Mucosa of stomach (tissue), 1 donor: ENCODE results near the gene ZNF354B.

Experiments
- H3K27me3 ChIP-seq: one replicate; pipeline ENCODE4 v1.7.0; 2013; ENCODE audit warnings: mild to moderate bottlenecking, low read length; ENCODE audit not compliant: control insufficient read depth, insufficient read depth
- H3K36me3 ChIP-seq: one replicate; pipeline ENCODE4 v1.7.0; 2013; ENCODE audit warnings: low read length; ENCODE audit not compliant: control insufficient read depth, insufficient read depth
- H3K4me1 ChIP-seq: one replicate; pipeline ENCODE4 v1.7.0; 2013; ENCODE audit warnings: mild to moderate bottlenecking, low read length; ENCODE audit not compliant: control insufficient read depth, insufficient read depth
- H3K4me3 ChIP-seq: one replicate; pipeline ENCODE4 v1.7.0; 2013; ENCODE audit warnings: low read length
- H3K9ac ChIP-seq: one replicate; pipeline ENCODE4 v1.7.0; 2013; ENCODE audit warnings: mild to moderate bottlenecking, low read length, moderate library complexity
- H3K9me3 ChIP-seq: one replicate; pipeline ENCODE4 v1.7.0; 2013; ENCODE audit warnings: mild to moderate bottlenecking, low read length, moderate library complexity; ENCODE audit not compliant: control insufficient read depth
- donor health status: Pancreatic carcinoma.

ZNF354B gene

DNA sequence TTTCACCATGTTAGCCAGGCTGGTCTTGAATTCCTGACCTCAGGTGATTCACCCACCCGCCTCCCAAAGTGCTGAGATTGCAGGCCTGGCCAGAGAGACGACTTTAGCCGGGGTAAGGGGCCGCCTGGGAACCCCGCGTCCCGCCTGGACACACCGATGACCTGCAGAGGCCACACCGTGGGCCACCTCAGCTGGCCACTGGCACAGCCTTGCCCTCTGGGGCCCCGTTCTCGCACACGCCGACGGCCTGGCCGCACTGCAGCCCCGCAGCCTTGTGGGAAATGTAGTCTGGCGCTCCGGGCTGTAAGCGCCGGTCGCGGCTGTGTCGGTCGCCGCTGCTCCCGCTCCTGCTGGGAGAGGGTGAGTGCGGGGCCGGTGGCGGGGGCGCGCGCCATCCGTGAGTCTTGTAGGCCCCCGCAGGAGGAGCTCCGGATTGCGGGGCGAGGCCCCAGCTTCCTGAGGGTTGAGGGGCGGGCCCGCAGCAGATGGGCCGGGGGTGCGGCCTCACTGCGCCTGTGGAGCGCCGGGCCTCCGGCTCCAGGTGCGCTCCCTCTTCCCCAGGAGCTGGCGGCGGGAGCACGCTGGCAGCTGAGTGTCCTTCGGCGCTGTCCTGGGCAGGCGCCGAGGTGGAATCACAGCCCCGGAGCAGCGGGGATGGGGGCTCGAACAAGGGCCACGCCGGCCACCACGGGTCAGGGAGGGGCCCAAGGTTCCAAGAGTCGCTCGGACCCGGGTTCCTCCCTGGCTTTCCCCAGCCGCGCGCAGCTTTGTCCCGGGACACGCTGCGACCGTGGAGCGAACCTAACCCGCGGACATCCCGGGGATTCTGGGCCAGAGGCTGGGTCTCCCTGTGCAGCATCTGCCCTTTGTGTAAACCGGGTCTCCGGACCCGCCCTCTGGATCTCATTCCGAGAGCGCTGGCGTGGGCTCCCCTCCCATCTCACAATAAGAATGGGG is 36.1 kb downstream of the ZNF354B start, which contains the start of gene ZFP2:
Gene ZFP2, plus strand, starts transcription at position 299 of the 957 bp plus-strand sequence. CDS start 35,401 bp downstream, outside the sequence.
- peak within 1 kb of the TSS; percentile 61 for H3K9ac ChIP-seq
- no peaks in the 10 kb centered on the region for H3K9me3 ChIP-seq
- no peaks in the 10 kb centered on the region for H3K36me3 ChIP-seq
- H3K4me3 ChIP-seq: peak within 1 kb of the TSS; percentile 22
- no peaks in the 10 kb centered on the region for H3K4me1 ChIP-seq
- H3K27me3 ChIP-seq: no peaks in the 10 kb centered on the region

DNA sequence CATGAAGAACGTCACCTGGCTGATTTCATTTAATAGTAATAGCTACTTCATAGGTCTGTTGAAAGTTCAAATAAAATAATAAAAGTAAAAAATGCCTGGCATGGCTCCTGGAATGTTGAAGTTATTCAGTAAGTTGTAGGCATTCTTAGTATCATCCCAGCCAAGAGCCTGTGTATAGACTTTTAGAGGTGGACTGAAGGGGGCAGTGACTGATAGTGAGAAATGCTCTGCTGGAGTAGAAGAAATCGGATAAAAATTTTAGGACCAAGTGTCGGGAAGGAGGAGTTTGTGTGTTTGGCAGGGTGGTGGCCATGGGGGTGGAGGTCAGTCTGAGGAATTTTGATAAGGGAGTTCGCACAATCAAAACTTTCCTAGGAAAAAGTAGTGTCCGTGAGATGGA is 39.5 kb downstream of the ZNF354B start:
- Histone ChIP-seq H3K9me3 (no peaks in the 10 kb centered on the region), H3K36me3 (no peaks in the 10 kb centered on the region), H3K4me1 (no peaks in the 10 kb centered on the region), H3K9ac (no peak overlapping the region), H3K4me3 (no peak overlapping the region), H3K27me3 (no peaks in the 10 kb centered on the region)

DNA sequence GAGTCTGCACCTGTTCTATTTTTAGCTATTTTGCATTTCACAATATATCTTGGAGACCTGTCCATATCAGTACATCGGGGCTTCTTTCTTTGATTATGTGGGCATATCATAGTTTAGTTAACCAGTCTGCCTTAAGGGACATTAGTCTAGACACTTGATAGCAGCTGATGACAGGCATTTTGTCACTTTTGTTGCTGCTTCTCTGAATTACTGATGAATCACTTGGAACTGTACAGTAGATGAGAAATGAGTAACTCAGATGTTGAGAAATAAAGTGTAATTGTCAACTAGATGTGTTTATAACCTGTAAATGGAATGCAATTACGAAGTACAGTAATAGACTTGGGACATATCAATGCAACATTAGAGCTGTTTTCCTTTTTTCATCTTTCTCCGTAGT is 43.1 kb downstream of the ZNF354B start:
- no peak overlapping the region for H3K9ac ChIP-seq
- no peaks in the 10 kb centered on the region for H3K9me3 ChIP-seq
- no peak overlapping the region for H3K4me3 ChIP-seq
- no peaks in the 10 kb centered on the region for H3K4me1 ChIP-seq
- H3K27me3 ChIP-seq: no peaks in the 10 kb centered on the region
- no peaks in the 10 kb centered on the region for H3K36me3 ChIP-seq

DNA sequence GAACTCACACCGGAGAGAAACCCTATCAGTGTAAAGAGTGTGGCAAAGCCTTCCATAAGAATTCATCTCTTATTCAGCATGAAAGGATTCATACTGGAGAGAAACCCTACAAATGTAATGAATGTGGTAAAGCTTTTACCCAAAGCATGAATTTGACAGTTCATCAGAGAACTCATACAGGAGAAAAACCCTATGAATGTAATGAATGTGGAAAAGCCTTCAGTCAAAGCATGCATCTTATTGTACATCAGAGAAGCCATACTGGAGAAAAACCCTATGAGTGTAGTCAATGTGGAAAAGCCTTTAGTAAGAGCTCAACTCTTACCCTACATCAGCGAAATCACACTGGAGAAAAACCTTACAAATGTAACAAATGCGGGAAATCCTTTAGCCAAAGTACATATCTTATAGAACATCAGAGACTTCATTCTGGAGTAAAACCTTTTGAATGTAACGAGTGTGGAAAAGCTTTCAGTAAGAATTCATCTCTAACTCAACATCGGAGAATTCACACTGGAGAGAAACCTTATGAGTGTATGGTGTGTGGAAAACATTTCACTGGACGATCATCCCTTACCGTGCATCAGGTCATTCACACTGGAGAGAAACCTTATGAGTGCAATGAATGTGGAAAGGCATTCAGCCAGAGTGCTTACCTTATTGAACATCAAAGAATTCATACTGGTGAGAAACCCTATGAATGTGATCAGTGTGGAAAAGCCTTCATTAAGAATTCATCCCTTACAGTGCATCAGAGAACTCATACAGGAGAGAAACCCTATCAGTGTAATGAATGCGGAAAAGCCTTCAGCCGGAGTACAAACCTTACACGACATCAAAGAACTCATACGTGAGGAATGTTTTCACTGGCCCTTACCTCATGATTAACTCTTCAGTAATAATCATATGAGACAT is 72.3 kb downstream of the ZNF354B start:
- no peaks in the 10 kb centered on the region for H3K36me3 ChIP-seq
- no peaks in the 10 kb centered on the region for H3K27me3 ChIP-seq
- H3K4me1 ChIP-seq: no peaks in the 10 kb centered on the region
- peak overlapping the region; percentile 17 for H3K4me3 ChIP-seq
- no peak overlapping the region for H3K9ac ChIP-seq
- peaks cover 40% of the 10 kb centered on the region for H3K9me3 ChIP-seq
